ENCODE measurements around the gene FOXC1.

The FOXC1 gene

GRCh38 chr6:1593286-1593957 is 16.3 kb upstream of the FOXC1 start:
- WGBS, result 89% methylated on average over 20 of the region's 20 CpGs
- Histone ChIP-seq H3K36me3 (ENCODE audit: insufficient read depth, low read length) (no peaks in the 10 kb centered on the region), H3K27ac (ENCODE audit: low read depth, low read length) (no peak overlapping the region), H3K9ac (ENCODE audit: low read depth, low read length) (no peak overlapping the region), H3K4me3 (ENCODE audit: low read length) (no peak overlapping the region), H3K9me3 (ENCODE audit: insufficient read depth, low read depth, low read length) (no peaks in the 10 kb centered on the region), H3K4me1 (ENCODE audit: insufficient read depth, low read length) (peaks cover 11% of the 10 kb centered on the region), H3K27me3 (ENCODE audit: insufficient read depth, low read length) (peaks cover 9% of the 10 kb centered on the region)

GRCh38 chr6:1593958-1594314 is 15.8 kb upstream of the FOXC1 start:
- Histone ChIP-seq H3K27me3 (ENCODE audit: insufficient read depth, low read length) (peaks cover 9% of the 10 kb centered on the region), H3K4me1 (ENCODE audit: insufficient read depth, low read length) (peaks cover 11% of the 10 kb centered on the region), H3K27ac (ENCODE audit: low read depth, low read length) (no peak overlapping the region), H3K36me3 (ENCODE audit: insufficient read depth, low read length) (no peaks in the 10 kb centered on the region), H3K9me3 (ENCODE audit: insufficient read depth, low read depth, low read length) (no peaks in the 10 kb centered on the region), H3K4me3 (ENCODE audit: low read length) (no peak overlapping the region), H3K9ac (ENCODE audit: low read depth, low read length) (no peak overlapping the region)
- 92% methylated on average over 22 of the region's 22 CpGs for WGBS

- Histone ChIP-seq H3K4me3 (ENCODE audit: low read length) (no peak overlapping the region), H3K36me3 (ENCODE audit: insufficient read depth, low read length) (no peaks in the 10 kb centered on the region), H3K27me3 (ENCODE audit: insufficient read depth, low read length) (peaks cover 9% of the 10 kb centered on the region), H3K9ac (ENCODE audit: low read depth, low read length) (no peak overlapping the region), H3K27ac (ENCODE audit: low read depth, low read length) (no peak overlapping the region), H3K4me1 (ENCODE audit: insufficient read depth, low read length) (peaks cover 11% of the 10 kb centered on the region), H3K9me3 (ENCODE audit: insufficient read depth, low read depth, low read length) (no peaks in the 10 kb centered on the region)
- WGBS, result 87% methylated on average over 33 of the region's 33 CpGs
Measured at GRCh38 chr6:1594445-1595200, 15.1 kb upstream of the FOXC1 start.

GRCh38 chr6:1595271-1596087 is 14.2 kb upstream of the FOXC1 start:
- H3K27ac ChIP-seq (ENCODE audit: low read depth, low read length), result no peak overlapping the region
- H3K27me3 ChIP-seq (ENCODE audit: insufficient read depth, low read length), result peaks cover 11% of the 10 kb centered on the region
- no peak overlapping the region for H3K4me3 ChIP-seq (ENCODE audit: low read length)
- H3K4me1 ChIP-seq (ENCODE audit: insufficient read depth, low read length), result peaks cover 11% of the 10 kb centered on the region
- 79% methylated on average over 27 of the region's 28 CpGs for WGBS
- no peak overlapping the region for H3K9ac ChIP-seq (ENCODE audit: low read depth, low read length)
- no peaks in the 10 kb centered on the region for H3K9me3 ChIP-seq (ENCODE audit: insufficient read depth, low read depth, low read length)
- no peaks in the 10 kb centered on the region for H3K36me3 ChIP-seq (ENCODE audit: insufficient read depth, low read length)

- Histone ChIP-seq H3K27ac (ENCODE audit: low read depth, low read length) (0 out of 2 replicates have a peak overlapping the region, but pooled peaks have one; percentile 7), H3K4me3 (ENCODE audit: low read length) (no peak overlapping the region), H3K27me3 (ENCODE audit: insufficient read depth, low read length) (peaks cover 14% of the 10 kb centered on the region), H3K9ac (ENCODE audit: low read depth, low read length) (no peak overlapping the region; the same call in 1 of the 2 replicates), H3K4me1 (ENCODE audit: insufficient read depth, low read length) (peaks cover 11% of the 10 kb centered on the region), H3K9me3 (ENCODE audit: insufficient read depth, low read depth, low read length) (no peaks in the 10 kb centered on the region), H3K36me3 (ENCODE audit: insufficient read depth, low read length) (no peaks in the 10 kb centered on the region)
- 29% methylated on average over 25 of the region's 25 CpGs for WGBS
Measured at GRCh38 chr6:1596088-1596852, 13.4 kb upstream of the FOXC1 start.

GRCh38 chr6:1597121-1597744 is 12.5 kb upstream of the FOXC1 start:
- H3K4me3 ChIP-seq (ENCODE audit: low read length), result no peak overlapping the region
- H3K27me3 ChIP-seq (ENCODE audit: insufficient read depth, low read length), result peaks cover 19% of the 10 kb centered on the region
- WGBS, result 45% methylated on average over 8 of the region's 8 CpGs
- H3K9me3 ChIP-seq (ENCODE audit: insufficient read depth, low read depth, low read length), result no peaks in the 10 kb centered on the region
- no peak overlapping the region for H3K27ac ChIP-seq (ENCODE audit: low read depth, low read length)
- H3K9ac ChIP-seq (ENCODE audit: low read depth, low read length), result no peak overlapping the region; the same call in 1 of the 2 replicates
- peaks cover 11% of the 10 kb centered on the region for H3K4me1 ChIP-seq (ENCODE audit: insufficient read depth, low read length)
- H3K36me3 ChIP-seq (ENCODE audit: insufficient read depth, low read length), result no peaks in the 10 kb centered on the region

GRCh38 chr6:1597924-1598323 is 11.8 kb upstream of the FOXC1 start:
- Histone ChIP-seq H3K9me3 (ENCODE audit: insufficient read depth, low read depth, low read length) (no peaks in the 10 kb centered on the region), H3K36me3 (ENCODE audit: insufficient read depth, low read length) (no peaks in the 10 kb centered on the region), H3K4me3 (ENCODE audit: low read length) (no peak overlapping the region), H3K9ac (ENCODE audit: low read depth, low read length) (no peak overlapping the region), H3K27me3 (ENCODE audit: insufficient read depth, low read length) (peaks cover 25% of the 10 kb centered on the region), H3K4me1 (ENCODE audit: insufficient read depth, low read length) (peaks cover 11% of the 10 kb centered on the region), H3K27ac (ENCODE audit: low read depth, low read length) (no peak overlapping the region)
- WGBS, result 78% methylated on average over 4 of the region's 5 CpGs

- H3K27ac ChIP-seq (ENCODE audit: low read depth, low read length), result no peak overlapping the region
- H3K27me3 ChIP-seq (ENCODE audit: insufficient read depth, low read length), result peaks cover 27% of the 10 kb centered on the region
Measured at GRCh38 chr6:1598433-1598832, 11.3 kb upstream of the FOXC1 start.

GRCh38 chr6:1598886-1599285 is 10.8 kb upstream of the FOXC1 start:
- WGBS, result 94% methylated on average over 24 of the region's 24 CpGs
- peaks cover 11% of the 10 kb centered on the region for H3K4me1 ChIP-seq (ENCODE audit: insufficient read depth, low read length)
- no peak overlapping the region for H3K27ac ChIP-seq (ENCODE audit: low read depth, low read length)
- no peak overlapping the region for H3K4me3 ChIP-seq (ENCODE audit: low read length)
- no peak overlapping the region for H3K9ac ChIP-seq (ENCODE audit: low read depth, low read length)
- H3K27me3 ChIP-seq (ENCODE audit: insufficient read depth, low read length), result peaks cover 32% of the 10 kb centered on the region
- H3K9me3 ChIP-seq (ENCODE audit: insufficient read depth, low read depth, low read length), result no peaks in the 10 kb centered on the region
- H3K36me3 ChIP-seq (ENCODE audit: insufficient read depth, low read length), result no peaks in the 10 kb centered on the region

More at GRCh38 chr6:1598433-1598832, 11.3 kb upstream of the FOXC1 start:
- whole genome bisulfite sequencing, result 90% methylated on average over 10 of the region's 10 CpGs
- Histone ChIP-seq H3K36me3 (ENCODE audit: insufficient read depth, low read length) (no peaks in the 10 kb centered on the region), H3K4me3 (ENCODE audit: low read length) (no peak overlapping the region), H3K4me1 (ENCODE audit: insufficient read depth, low read length) (peaks cover 11% of the 10 kb centered on the region), H3K9ac (ENCODE audit: low read depth, low read length) (no peak overlapping the region), H3K9me3 (ENCODE audit: insufficient read depth, low read depth, low read length) (no peaks in the 10 kb centered on the region)

GRCh38 chr6:1599469-1599868 is 10.2 kb upstream of the FOXC1 start:
- Histone ChIP-seq H3K9me3 (ENCODE audit: insufficient read depth, low read depth, low read length) (no peaks in the 10 kb centered on the region), H3K36me3 (ENCODE audit: insufficient read depth, low read length) (no peaks in the 10 kb centered on the region), H3K27ac (ENCODE audit: low read depth, low read length) (no peak overlapping the region), H3K4me1 (ENCODE audit: insufficient read depth, low read length) (peaks cover 11% of the 10 kb centered on the region), H3K4me3 (ENCODE audit: low read length) (no peak overlapping the region), H3K9ac (ENCODE audit: low read depth, low read length) (no peak overlapping the region), H3K27me3 (ENCODE audit: insufficient read depth, low read length) (peaks cover 38% of the 10 kb centered on the region)
- WGBS, result 87% methylated on average over 10 of the region's 10 CpGs
